Panc1 (cell line): Measurements from ENCODE around the gene FAM53A. TPM values are rescaled to one million over a fixed set of nuclear protein-coding genes. Genes with fewer than 3 reads are reported as not detected.

Source experiments
- ATAC-seq: fragments of 200-7000 bp; cut with Tn5 transposase; 2 replicates; pipeline ENCODE4 v1.9.1; 2020; ENCODE audit warnings: mild to moderate bottlenecking, moderate library complexity
- BruUV-seq: library from RNA; stranded (reverse); fragments of 400-500 nt; replicated peaks from 2 replicates; lab custom pipeline; 2021; lab: Mats Ljungman, UMichigan
- CTCF ChIA-PET: fragments of 300-600 bp; sonication (Branson Sonifier 250); formaldehyde crosslinking; loops from one replicate; lab custom pipeline; 2022; ENCODE audit warnings: antibody characterized with exemption; lab: Charles Lee
- POLR2A ChIA-PET: fragments of 300-600 bp; sonication (Branson Sonifier 250); formaldehyde crosslinking; loops from one replicate; lab custom pipeline; 2022; ENCODE audit warnings: antibody characterized with exemption; lab: Charles Lee
- DNase-seq: peaks from one replicate; pipeline ENCODE4 v3.0.0-alpha.2; 2010; ENCODE audit warnings: low read depth, low spot score
- H3K27ac ChIP-seq: 2 replicates; pipeline ENCODE4 v1.5.1; 2011; ENCODE audit warnings: mild to moderate bottlenecking, low read length, inconsistent platforms
- H3K27me3 ChIP-seq: fragments of 200-500 bp; sonication (Bioruptor generic); 2 replicates; pipeline ENCODE4 v1.6.0; 2014; ENCODE audit warnings: low read length, inconsistent platforms; ENCODE audit not compliant: control insufficient read depth, insufficient read depth
- H3K36me3 ChIP-seq: fragments of 200-500 bp; sonication (Bioruptor generic); 2 replicates; pipeline ENCODE4 v1.5.1; 2014; ENCODE audit warnings: inconsistent platforms, mild to moderate bottlenecking, low read length, moderate library complexity; ENCODE audit not compliant: control insufficient read depth, insufficient read depth
- H3K4me1 ChIP-seq: 2 replicates; pipeline ENCODE4 v1.5.1; 2011; ENCODE audit warnings: inconsistent platforms, mild to moderate bottlenecking, low read length, moderate library complexity; ENCODE audit not compliant: control insufficient read depth, insufficient read depth
- H3K4me3 ChIP-seq, 2 experiments: 2 replicates each; pipeline ENCODE4 v1.5.1; 2011 to 2012; ENCODE audit warnings: low read depth in 2 of 2, low read length in 2 of 2, mild to moderate bottlenecking in 2 of 2, inconsistent platforms in 1 of 2, moderate library complexity in 1 of 2
- H3K9me3 ChIP-seq: fragments of 200-500 bp; sonication (Bioruptor generic); 2 replicates; pipeline ENCODE4 v1.5.1; 2014; ENCODE audit warnings: low read depth, mild to moderate bottlenecking, inconsistent platforms, low read length, moderate library complexity; ENCODE audit not compliant: control insufficient read depth, insufficient read depth
- POLR2AphosphoS5 ChIP-seq: IDR thresholded peaks from 2 replicates; pipeline ENCODE4 v1.6.1; 2012; ENCODE audit warnings: mild to moderate bottlenecking, low read depth, low read length, moderate library complexity
- SIN3A ChIP-seq: IDR thresholded peaks from 2 replicates; pipeline ENCODE4 v1.6.1; 2012; ENCODE audit warnings: low read depth, mild to moderate bottlenecking, low read length, moderate library complexity, borderline replicate concordance; ENCODE audit not compliant: insufficient read depth
- TCF7L2 ChIP-seq: IDR thresholded peaks from 2 replicates; pipeline ENCODE4 v1.6.1; 2011; ENCODE audit warnings: mild to moderate bottlenecking, low read depth, low read length, inconsistent platforms
- in situ Hi-C: cut with HindIII; loops from 2 replicates; pipeline ENCODE4 v1.10.0; 2016; ENCODE audit warnings: low sequenced_read_pairs, low pct_unique_long_range_greater_than_20kb
- intact Hi-C: fragments of 100-400 bp; cut with micrococcal nuclease; formaldehyde crosslinking; loops from one replicate; pipeline ENCODE4 v1.10.0; 2022; ENCODE audit not compliant: unreplicated experiment
- total RNA-seq: library from RNA; stranded (reverse); gene quantifications from one replicate; pipeline ENCODE4 v1.2.1, GENCODE V29; 2021; ENCODE audit not compliant: unreplicated experiment
- TF ChIP-seq, protein P1 (sequence below): fragments of 450-650 bp; IDR thresholded peaks from 2 replicates; pipeline ENCODE4 v1.5.1; 2017; ENCODE audit warnings: mild to moderate bottlenecking
- TF ChIP-seq, protein P2 (sequence below), 2 experiments: IDR thresholded peaks; 2 replicates each; pipeline ENCODE4 v1.6.1; 2011 to 2012; ENCODE audit warnings: low read depth in 2 of 2, control low read depth in 1 of 2, low read length in 1 of 2, mild to moderate bottlenecking in 1 of 2, moderate library complexity in 1 of 2; ENCODE audit not compliant: insufficient read depth in 1 of 2

Gene FAM53A
- total RNA-seq, 1 experiment from 2014 or later: 7.0 TPM

DNA sequence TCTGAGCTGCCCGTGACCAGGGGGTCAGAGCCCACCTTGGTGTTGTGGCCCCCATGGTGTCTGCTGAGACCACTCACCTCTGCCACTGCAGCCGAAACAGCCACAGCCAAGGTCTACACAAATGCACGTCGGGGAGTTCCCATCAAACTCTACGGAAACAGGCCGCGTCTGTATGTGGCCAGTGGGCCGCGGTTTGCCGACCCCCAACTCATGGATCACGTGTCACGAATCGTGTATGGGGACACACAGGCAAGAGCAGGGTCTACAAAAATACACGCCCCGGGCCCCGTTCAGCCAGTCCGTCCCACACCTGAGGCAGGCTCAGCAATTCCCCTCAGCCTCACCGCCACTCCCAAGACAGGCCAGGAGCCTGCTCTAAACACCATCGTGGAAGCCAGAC lies 53.8 kb downstream of the FAM53A start:
- Histone ChIP-seq H3K27ac (no peak overlapping the region), H3K4me3 (no peak overlapping the region), H3K36me3 (no peaks in the 10 kb centered on the region), H3K27me3 (no peaks in the 10 kb centered on the region), H3K4me1 (no peaks in the 10 kb centered on the region), H3K9me3 (no peaks in the 10 kb centered on the region)
- no peak for DNase-seq
- in situ Hi-C loops: no loop called here
- TF ChIP-seq SIN3A (no peak), TCF7L2 (no peak)
- TF ChIP-seq, protein P1, sequence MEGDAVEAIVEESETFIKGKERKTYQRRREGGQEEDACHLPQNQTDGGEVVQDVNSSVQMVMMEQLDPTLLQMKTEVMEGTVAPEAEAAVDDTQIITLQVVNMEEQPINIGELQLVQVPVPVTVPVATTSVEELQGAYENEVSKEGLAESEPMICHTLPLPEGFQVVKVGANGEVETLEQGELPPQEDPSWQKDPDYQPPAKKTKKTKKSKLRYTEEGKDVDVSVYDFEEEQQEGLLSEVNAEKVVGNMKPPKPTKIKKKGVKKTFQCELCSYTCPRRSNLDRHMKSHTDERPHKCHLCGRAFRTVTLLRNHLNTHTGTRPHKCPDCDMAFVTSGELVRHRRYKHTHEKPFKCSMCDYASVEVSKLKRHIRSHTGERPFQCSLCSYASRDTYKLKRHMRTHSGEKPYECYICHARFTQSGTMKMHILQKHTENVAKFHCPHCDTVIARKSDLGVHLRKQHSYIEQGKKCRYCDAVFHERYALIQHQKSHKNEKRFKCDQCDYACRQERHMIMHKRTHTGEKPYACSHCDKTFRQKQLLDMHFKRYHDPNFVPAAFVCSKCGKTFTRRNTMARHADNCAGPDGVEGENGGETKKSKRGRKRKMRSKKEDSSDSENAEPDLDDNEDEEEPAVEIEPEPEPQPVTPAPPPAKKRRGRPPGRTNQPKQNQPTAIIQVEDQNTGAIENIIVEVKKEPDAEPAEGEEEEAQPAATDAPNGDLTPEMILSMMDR: no peak
- TF ChIP-seq, protein P2, sequence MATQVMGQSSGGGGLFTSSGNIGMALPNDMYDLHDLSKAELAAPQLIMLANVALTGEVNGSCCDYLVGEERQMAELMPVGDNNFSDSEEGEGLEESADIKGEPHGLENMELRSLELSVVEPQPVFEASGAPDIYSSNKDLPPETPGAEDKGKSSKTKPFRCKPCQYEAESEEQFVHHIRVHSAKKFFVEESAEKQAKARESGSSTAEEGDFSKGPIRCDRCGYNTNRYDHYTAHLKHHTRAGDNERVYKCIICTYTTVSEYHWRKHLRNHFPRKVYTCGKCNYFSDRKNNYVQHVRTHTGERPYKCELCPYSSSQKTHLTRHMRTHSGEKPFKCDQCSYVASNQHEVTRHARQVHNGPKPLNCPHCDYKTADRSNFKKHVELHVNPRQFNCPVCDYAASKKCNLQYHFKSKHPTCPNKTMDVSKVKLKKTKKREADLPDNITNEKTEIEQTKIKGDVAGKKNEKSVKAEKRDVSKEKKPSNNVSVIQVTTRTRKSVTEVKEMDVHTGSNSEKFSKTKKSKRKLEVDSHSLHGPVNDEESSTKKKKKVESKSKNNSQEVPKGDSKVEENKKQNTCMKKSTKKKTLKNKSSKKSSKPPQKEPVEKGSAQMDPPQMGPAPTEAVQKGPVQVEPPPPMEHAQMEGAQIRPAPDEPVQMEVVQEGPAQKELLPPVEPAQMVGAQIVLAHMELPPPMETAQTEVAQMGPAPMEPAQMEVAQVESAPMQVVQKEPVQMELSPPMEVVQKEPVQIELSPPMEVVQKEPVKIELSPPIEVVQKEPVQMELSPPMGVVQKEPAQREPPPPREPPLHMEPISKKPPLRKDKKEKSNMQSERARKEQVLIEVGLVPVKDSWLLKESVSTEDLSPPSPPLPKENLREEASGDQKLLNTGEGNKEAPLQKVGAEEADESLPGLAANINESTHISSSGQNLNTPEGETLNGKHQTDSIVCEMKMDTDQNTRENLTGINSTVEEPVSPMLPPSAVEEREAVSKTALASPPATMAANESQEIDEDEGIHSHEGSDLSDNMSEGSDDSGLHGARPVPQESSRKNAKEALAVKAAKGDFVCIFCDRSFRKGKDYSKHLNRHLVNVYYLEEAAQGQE (IDR thresholded peaks at IDR 0.05; ENCODE audit: insufficient read depth in 1 of 2, low read depth in 2 of 2, low read length in 1 of 2): no peak
- ATAC-seq: no peak
- CTCF ChIA-PET: interaction anchor here (0.6 to 1.6 kb wide), 2 partner anchors 159 to 275 kb away, joined by 4 to 5 read pairs; no protein-coding TSS in a partner anchor
- BruUV-seq: no TSS peak
- intact Hi-C loops: no loop called here
- POLR2A ChIA-PET: no interaction called here

DNA sequence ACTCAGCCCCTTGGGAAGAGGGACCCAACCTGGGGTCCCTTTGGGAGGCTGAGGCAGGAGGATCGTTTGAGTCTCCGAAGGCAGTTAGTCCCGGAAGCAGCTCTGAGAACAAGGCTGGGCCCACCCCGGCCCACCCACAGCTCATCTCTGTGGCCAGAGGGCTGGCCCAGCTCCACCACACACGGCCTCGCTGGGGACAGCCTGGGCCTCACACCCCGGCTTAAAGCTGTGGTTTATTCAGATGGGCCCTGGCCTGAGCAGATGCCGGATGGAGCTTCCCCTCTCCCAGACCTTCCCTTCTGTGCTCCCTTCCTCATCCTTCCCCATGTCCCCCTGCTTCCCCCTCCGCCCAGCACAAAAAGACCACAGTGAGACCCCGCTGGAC lies 54.4 kb downstream of the FAM53A start:
- POLR2A ChIA-PET: no interaction called here
- intact Hi-C loops (loop anchor here (5.0 kb wide), 1 partner anchor 272 kb away; no protein-coding TSS in a partner anchor), in situ Hi-C loops (no loop called here)
- no peaks in the 10 kb centered on the region for H3K36me3 ChIP-seq
- DNase-seq (no peak), ATAC-seq (peak; percentile 70)
- H3K4me1 ChIP-seq: no peaks in the 10 kb centered on the region
- H3K4me3 ChIP-seq: no peak overlapping the region
- no peaks in the 10 kb centered on the region for H3K27me3 ChIP-seq
- BruUV-seq: no TSS peak
- CTCF ChIA-PET: interaction anchor here (0.6 to 1.6 kb wide), 2 partner anchors 159 to 274 kb away, joined by 4 to 5 read pairs; no protein-coding TSS in a partner anchor
- H3K27ac ChIP-seq: no peak overlapping the region
- TF ChIP-seq SIN3A (no peak), TCF7L2 (no peak)
- no peaks in the 10 kb centered on the region for H3K9me3 ChIP-seq

DNA sequence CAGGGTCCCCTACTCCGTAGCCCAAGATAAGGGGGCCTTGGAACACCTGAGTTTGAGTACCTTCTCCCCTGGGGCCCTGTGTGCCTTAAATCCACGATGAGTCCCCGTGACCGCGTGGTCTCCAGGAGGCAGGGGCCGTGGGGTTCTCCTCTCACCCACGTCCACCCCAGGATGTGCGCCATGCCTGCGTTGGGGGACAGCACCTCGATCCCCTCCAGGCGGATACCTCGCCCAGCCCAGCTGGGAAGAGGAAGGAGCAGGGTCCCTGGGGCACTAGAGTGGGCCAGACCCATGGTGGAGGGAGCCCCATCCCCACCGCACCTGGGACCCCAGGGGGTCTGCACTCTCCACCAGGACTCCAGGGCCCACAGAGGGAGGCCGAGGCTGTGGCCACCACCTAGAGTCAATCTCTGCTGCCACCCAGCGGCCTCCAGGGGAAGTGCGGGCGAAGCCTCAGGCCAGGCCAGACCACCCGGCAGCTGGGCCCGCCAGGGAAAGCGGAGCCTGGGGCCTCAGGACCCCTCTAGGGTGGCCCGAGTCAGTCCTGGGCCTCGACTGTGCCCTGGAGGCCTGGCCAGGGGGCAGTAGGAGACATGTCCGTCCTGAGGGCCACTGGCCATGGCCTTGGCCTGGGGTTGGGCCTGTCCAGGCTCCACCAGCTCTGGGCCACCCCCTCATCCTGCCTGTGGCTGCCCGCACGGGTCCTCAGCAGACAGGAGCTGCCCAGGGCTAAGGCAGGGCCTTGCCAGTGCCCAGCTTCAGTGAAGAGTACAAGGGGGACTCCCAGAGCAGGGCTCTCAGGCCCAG lies 55.0 kb downstream of the FAM53A start:
- in situ Hi-C loops: no loop called here
- CTCF ChIA-PET: interaction anchor here (0.6 to 1.6 kb wide), 3 partner anchors 54 to 274 kb away, joined by 3 to 9 read pairs (median 5); no protein-coding TSS in a partner anchor

More for the DNA sequence above, 55.0 kb downstream of the FAM53A start:
- no peak overlapping the region for H3K4me3 ChIP-seq
- no peaks in the 10 kb centered on the region for H3K9me3 ChIP-seq
- no peak overlapping the region for H3K27ac ChIP-seq
- TF ChIP-seq, protein P1: peak; percentile 94
- no peak for TF ChIP-seq POLR2AphosphoS5
- no TSS peak for BruUV-seq
- H3K36me3 ChIP-seq: no peaks in the 10 kb centered on the region
- POLR2A ChIA-PET: no interaction called here
- peak; percentile 5 for DNase-seq
- no peaks in the 10 kb centered on the region for H3K4me1 ChIP-seq
- H3K27me3 ChIP-seq: no peaks in the 10 kb centered on the region
- intact Hi-C loops: loop anchor here (5.0 kb wide), 1 partner anchor 272 kb away; no protein-coding TSS in a partner anchor
- peak; percentile 93 for ATAC-seq
